ENCODE measurements around the gene OOSP1.
"Not testable (repeated sequence)": the region's sequence is repeated elsewhere in the genome, so short reads cannot be mapped to it uniquely, and the experiment has no call there.

Gene OOSP1

DNA sequence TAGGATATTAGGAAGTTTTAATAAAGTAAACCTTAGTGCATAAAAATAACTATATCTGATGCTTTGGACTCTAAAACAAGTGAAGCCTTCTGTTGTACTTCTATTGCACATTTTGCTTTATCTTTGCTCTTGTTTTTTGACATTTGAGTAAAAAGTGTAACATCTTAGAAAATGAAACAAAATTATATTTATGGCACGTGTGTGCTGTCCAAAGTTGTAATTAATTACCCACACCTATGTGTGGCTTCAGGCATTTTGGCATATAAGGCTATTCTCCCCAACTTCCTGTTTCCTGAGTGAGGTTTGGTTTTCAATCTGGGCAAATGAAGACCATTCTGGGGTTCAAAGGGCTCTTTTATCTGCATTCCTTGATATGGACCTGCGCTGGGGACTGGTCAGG is at the start of gene OOSP1:
Gene OOSP1, plus strand, starts transcription at position 301 of the 400 bp plus-strand sequence. Its CDS starts 23 bp downstream, at position 324.
- no peak for DNase-seq (ENCODE audit: low read depth, low spot score)

DNA sequence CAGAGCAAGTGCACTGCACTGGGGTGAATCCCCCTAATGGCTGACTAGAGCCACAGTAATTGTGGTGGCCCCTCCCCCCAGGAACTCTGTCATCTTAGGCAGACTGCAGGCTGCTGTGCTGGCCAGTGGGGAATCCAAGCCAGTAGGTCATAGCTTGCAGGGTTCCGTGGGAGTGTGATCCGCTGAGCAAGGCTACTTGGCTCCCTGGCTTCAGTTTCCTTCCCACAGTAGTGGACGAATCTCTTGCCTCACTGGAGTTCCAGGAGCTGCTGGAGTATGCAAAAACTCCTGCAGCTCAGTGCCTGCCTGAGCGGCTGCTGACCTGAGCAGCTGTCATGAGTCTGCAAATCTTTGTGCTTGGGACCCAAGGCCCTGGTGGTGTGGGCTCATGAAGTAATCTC is 46.5 kb upstream of the OOSP1 start:
- peak; percentile 52 for DNase-seq (ENCODE audit: low read depth, low spot score)

GRCh38 chr11:59894616-59895015 is 43.6 kb upstream of the OOSP1 start:
- DNase-seq (ENCODE audit: low read depth, low spot score), result no peak

DNA sequence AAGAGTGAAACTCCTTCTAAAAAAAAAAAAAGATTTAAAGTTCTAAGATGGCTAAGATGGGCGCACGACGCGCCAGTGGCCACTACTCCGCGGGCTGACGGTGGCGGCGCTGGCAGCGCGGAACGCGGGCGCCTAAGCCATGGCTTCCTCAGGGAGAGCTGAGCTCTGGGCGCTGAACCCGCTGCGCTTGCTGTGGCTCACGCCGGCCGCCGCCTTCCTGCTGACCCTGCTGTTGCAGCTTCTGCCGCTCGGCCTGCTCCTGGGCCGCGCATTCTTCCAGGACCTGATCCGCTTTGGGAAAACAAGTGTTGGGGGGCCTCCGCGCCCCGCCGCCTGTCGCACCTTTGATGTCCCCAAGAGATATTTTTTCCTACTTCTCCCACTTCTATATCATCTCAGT is 40.2 kb upstream of the OOSP1 start:
- no peak for DNase-seq (ENCODE audit: low read depth, low spot score)

- DNase-seq (ENCODE audit: low read depth, low spot score), result no peak
Observed at GRCh38 chr11:59898650-59899049, 39.6 kb upstream of the OOSP1 start.

- peak; percentile 17 for DNase-seq (ENCODE audit: low read depth, low spot score)
Observed at GRCh38 chr11:59899532-59899931, 38.7 kb upstream of the OOSP1 start.

GRCh38 chr11:59900366-59901126 is 37.7 kb upstream of the OOSP1 start:
- DNase-seq (ENCODE audit: low read depth, low spot score), result no peak

DNA sequence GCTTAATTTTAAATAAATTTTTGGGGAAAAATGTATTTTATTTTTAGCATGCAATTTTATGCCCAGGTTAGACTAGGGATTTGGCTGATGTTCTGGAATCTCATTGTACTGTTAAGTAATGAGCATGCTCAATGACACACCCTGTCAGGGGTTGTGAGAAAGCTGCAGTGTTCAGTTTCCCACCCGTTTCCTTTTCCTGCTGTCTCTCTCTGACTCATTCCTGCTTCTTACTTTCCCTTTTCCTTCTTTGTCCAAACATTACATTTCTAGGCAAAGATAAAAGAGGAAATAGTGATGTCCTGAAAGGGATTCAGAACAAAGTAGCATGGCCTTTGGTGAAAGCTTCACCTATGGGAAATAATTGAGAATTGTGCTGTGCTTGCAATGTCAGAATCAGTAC is 36.9 kb upstream of the OOSP1 start:
- DNase-seq (ENCODE audit: low read depth, low spot score), result peak; percentile 28

GRCh38 chr11:59903569-59903968 is 34.7 kb upstream of the OOSP1 start:
- not testable (repeated sequence) for DNase-seq (ENCODE audit: low read depth, low spot score)

DNA sequence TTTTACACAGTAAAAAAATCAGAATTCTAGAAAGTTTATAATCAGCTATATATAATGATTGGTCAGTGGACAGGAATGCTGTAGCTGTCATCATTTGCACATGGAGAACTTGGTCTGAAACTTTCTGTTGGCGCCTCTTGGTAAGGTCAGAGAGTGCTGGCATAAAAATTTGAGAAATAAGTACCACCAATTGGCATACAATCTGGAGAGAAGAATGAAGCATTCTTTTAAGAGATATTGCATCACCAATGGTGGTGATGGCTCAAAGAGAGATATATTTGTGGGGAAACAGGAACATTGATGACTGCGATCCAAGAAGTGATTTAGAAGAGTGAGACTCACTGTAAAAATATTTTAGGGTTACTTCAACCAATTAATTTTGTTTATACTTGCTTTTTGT is 19.8 kb upstream of the OOSP1 start:
- DNase-seq (ENCODE audit: low read depth, low spot score), result no peak

- no peak for DNase-seq (ENCODE audit: low read depth, low spot score)
Observed at GRCh38 chr11:59918987-59919589, 19.1 kb upstream of the OOSP1 start.

DNA sequence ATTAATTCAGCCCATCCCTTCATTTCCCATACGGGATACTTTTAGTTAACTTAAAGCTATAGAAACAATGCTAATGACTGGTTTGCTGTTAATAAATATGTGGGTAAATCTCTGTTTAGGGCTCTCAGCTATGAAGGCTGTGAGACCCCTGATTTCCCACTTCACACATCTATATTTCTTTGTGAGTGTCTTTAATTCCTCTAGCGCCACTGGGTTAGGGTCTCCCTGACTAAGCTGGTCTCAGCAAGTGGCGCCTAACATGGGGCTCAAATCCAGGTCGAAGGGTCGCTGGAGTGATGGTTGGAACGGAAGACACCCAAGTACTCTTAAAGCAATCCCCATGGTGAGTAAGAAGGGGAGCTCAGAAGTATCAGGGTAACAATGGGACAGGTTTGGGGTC is 14.4 kb upstream of the OOSP1 start:
- no peak for DNase-seq (ENCODE audit: low read depth, low spot score)

DNA sequence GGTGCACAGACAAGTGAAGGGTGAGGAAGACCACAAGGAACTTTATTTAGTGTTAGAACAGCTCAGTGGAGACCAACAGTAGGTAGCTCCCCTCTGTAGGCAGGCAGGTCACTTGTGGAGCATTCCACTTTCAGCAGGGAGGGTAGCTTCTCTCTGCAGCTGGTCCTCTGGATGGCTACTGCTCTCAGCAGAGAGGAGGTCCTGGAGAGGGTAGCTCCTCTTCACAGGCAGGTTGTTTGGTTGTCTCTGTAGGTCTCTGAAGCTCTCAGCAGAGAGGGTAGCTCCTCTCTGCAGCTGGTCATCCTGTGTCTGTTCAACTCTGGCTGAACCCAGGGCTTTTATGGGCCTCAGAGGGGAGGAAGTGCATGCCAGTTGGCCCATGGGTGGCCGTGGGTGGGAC is 6.5 kb upstream of the OOSP1 start:
- DNase-seq (ENCODE audit: low read depth, low spot score), result no peak

GRCh38 chr11:59938718-59939117 is 486 bp downstream of the OOSP1 start:
- no peak for DNase-seq (ENCODE audit: low read depth, low spot score)

DNA sequence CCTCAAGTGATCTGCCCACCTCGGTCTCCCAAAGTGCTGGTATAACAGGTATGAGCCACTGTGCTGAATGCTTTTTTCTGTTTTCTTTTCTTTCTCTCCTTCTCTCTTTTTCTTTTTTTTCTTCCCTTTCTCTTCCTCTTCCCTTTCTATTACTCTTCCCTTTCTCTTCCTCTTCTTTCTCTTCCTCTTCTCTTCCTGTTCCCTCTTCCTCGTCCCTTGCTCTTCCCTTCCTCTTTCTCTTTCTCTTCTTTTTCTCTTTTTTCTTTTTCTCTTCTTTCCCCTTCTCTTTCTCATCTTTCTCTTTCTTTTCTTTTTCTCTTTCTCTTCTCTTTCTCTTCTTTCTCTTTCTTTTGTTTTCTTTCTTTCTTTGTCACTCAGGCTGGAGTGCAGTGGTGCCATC is 1.2 kb downstream of the OOSP1 start:
- DNase-seq (ENCODE audit: low read depth, low spot score), result no peak

GRCh38 chr11:59941091-59941490 is 2.9 kb downstream of the OOSP1 start:
- no peak for DNase-seq (ENCODE audit: low read depth, low spot score)

DNA sequence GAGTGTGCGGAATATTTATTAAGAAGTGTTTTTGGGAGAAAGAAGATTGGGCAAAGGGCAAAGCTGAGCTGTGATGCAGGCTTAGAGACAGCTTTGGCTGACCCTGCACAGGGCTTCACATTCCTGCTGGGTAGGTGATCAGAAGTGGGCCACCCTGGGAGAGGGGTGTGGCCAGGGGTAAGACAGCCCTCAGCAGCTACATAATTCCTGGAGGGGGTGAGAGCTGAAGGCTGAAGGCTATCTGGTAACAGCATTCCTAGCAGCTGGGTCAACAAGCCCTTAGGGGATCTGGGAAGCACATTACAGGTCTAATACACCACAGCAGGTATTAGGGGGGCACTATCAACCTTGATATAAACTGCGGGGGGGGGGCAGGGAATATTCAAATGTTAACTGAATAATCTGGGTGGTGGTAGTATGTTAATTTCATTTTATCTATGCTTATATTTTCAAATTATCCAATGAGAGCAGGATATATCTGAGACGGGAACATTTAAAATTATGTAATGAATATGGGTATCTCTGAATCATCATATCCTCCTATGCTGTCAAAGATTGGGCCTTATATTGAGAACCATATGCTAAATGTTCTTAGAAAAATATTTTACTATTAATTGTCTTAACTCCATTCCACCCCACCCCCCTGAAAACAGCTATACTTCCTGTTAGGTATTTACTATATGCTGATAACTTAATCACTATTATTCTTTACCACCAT is 5.9 kb downstream of the OOSP1 start:
- peak; percentile 39 for DNase-seq (ENCODE audit: low read depth, low spot score)

- no peak for DNase-seq (ENCODE audit: low read depth, low spot score)
Observed at GRCh38 chr11:59944720-59945119, 6.5 kb downstream of the OOSP1 start.

DNA sequence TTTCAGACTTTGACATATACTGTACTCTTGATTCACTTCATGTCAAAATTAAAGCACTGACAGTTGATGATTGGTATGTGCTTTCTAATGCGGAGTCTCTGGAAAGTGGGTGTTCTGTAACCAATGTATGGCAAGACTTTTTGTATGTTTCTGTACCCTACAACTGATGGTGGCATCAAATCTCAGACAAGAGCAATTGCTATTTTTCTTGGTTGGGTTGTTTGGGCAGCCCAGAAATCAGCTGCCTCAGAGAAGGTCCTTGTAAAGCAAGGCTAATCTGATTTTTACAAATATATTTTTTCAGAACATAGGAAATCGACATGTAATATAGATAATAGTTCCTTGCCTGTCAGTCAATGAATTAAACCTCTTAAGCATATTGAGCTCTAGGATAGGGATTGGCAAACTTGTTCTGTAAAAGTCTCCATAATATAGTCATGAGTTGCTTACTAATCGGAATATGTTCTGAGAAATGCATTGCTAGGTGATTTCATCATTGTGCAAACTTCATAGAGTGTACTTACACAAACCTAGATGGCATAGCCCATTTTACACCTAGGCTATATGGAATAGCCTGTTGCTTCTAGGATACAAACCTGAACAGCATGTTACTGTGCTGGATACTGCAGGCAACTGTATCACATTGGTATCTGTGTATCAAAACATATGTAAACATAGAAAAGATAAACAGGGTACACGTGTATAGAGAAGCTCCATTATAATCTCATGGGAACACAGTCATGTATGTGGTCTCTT is 15.4 kb downstream of the OOSP1 start:
- DNase-seq (ENCODE audit: low read depth, low spot score), result no peak

GRCh38 chr11:59954219-59954847 is 16.1 kb downstream of the OOSP1 start:
- DNase-seq (ENCODE audit: low read depth, low spot score), result no peak

GRCh38 chr11:59957094-59957493 is 18.9 kb downstream of the OOSP1 start:
- no peak for DNase-seq (ENCODE audit: low read depth, low spot score)

Data from ELF-1 (cell line).